OCI-LY3 (cell line): Measurements from ENCODE around the gene DDB1.

Experiments used
- H2AFZ ChIP-seq: fragments of 200-600, 300-600 bp; shearing (Covaris generic); 2 replicates; pipeline ENCODE4 v1.6.0; 2014; ENCODE audit warnings: antibody characterized with exemption, low read depth, low read length
- H3K27ac ChIP-seq: fragments of 200-600, 300-600 bp; sonication (generic); 2 replicates; pipeline ENCODE4 v1.5.1; 2014; ENCODE audit warnings: mild to moderate bottlenecking, low read length, moderate library complexity, mixed read lengths
- H3K27me3 ChIP-seq: fragments of 200-600, 300-600 bp; sonication (generic); 2 replicates; pipeline ENCODE4 v1.6.1; 2014; ENCODE audit warnings: low read depth, low read length, mixed read lengths
- H3K36me3 ChIP-seq: fragments of 200-600, 300-600 bp; sonication (generic); replicated peaks from 2 replicates; pipeline ENCODE3; 2014; ENCODE audit warnings: low read depth, low read length, mixed read lengths
- H3K4me1 ChIP-seq: fragments of 300-600, 200-600 bp; sonication (generic); 2 replicates; pipeline ENCODE4 v1.6.1; 2014; ENCODE audit warnings: low read length, mixed read lengths
- H3K4me2 ChIP-seq: fragments of 200-600, 300-600 bp; sonication (generic); 2 replicates; pipeline ENCODE4 v1.6.1; 2014; ENCODE audit warnings: low read length, mixed read lengths
- H3K4me3 ChIP-seq: fragments of 300-600, 200-600 bp; sonication (generic); 2 replicates; pipeline ENCODE4 v1.5.1; 2014; ENCODE audit warnings: antibody characterized with exemption, mild to moderate bottlenecking, low read length, moderate library complexity
- H3K79me2 ChIP-seq: fragments of 300-600, 200-600 bp; shearing (Covaris generic); 2 replicates; pipeline ENCODE4 v1.6.1; 2014; ENCODE audit warnings: mild to moderate bottlenecking, low read length, mixed read lengths
- H3K9ac ChIP-seq: fragments of 300-600, 200-600 bp; shearing (Covaris generic); 2 replicates; pipeline ENCODE4 v1.6.0; 2014; ENCODE audit warnings: mild to moderate bottlenecking, low read length, moderate library complexity
- H3K9me3 ChIP-seq: fragments of 200-600, 300-600 bp; shearing (Covaris generic); 2 replicates; pipeline ENCODE4 v1.6.1; 2014; ENCODE audit warnings: low read length, mixed read lengths; ENCODE audit not compliant: insufficient read depth
- H4K20me1 ChIP-seq: fragments of 200-600, 300-600 bp; sonication (generic); 2 replicates; pipeline ENCODE4 v1.6.1; 2016; ENCODE audit warnings: low read length, mixed read lengths; ENCODE audit not compliant: insufficient read depth
- CTCF ChIP-seq: fragments of 200-600, 300-600 bp; sonication (generic); IDR thresholded peaks from 2 replicates; pipeline ENCODE4 v1.5.1; 2014; ENCODE audit warnings: antibody characterized with exemption, low read length, low read depth
- EZH2phosphoT487 ChIP-seq: fragments of 200-600 bp; shearing (Covaris generic); IDR thresholded peaks from 2 replicates; pipeline ENCODE4 v1.6.1; 2018; ENCODE audit warnings: antibody characterized with exemption, mixed run types, low read depth

DDB1 gene

GRCh38 chr11:61375761-61376108, 42.8 kb upstream of the DDB1 start:
- Histone ChIP-seq H3K9me3 (peaks cover 6% of the 10 kb centered on the region; the same call in 1 of the 2 replicates), H3K4me3 (no peak overlapping the region), H3K27me3 (no peaks in the 10 kb centered on the region), H3K27ac (no peak overlapping the region), H4K20me1 (no peaks in the 10 kb centered on the region), H3K9ac (no peak overlapping the region), H2AFZ (no peak overlapping the region), H3K36me3 (peaks cover 39% of the 10 kb centered on the region), H3K4me1 (no peaks in the 10 kb centered on the region), H3K4me2 (no peak overlapping the region), H3K79me2 (no peaks in the 10 kb centered on the region)
- TF ChIP-seq EZH2phosphoT487 (no peak), CTCF (no peak)

- Histone ChIP-seq H3K4me2 (no peak overlapping the region), H4K20me1 (no peaks in the 10 kb centered on the region), H3K27ac (no peak overlapping the region), H3K9ac (no peak overlapping the region), H3K9me3 (peaks cover 6% of the 10 kb centered on the region; the same call in 1 of the 2 replicates), H2AFZ (no peak overlapping the region), H3K4me1 (no peaks in the 10 kb centered on the region), H3K27me3 (no peaks in the 10 kb centered on the region), H3K79me2 (no peaks in the 10 kb centered on the region), H3K4me3 (no peak overlapping the region), H3K36me3 (peaks cover 66% of the 10 kb centered on the region)
- TF ChIP-seq CTCF (no peak), EZH2phosphoT487 (no peak)
Observed at GRCh38 chr11:61372659-61373420, 39.9 kb upstream of the DDB1 start.

GRCh38 chr11:61370349-61371005, 37.6 kb upstream of the DDB1 start:
- Histone ChIP-seq H4K20me1 (no peaks in the 10 kb centered on the region), H3K27me3 (no peaks in the 10 kb centered on the region), H3K4me3 (no peak overlapping the region), H3K9me3 (peaks cover 6% of the 10 kb centered on the region; the same call in 1 of the 2 replicates), H2AFZ (no peak overlapping the region), H3K4me1 (no peaks in the 10 kb centered on the region), H3K9ac (no peak overlapping the region), H3K27ac (no peak overlapping the region), H3K79me2 (0 out of 2 replicates have a peak, but pooled peaks cover 3% of the 10 kb centered on the region), H3K4me2 (no peak overlapping the region), H3K36me3 (peaks cover 78% of the 10 kb centered on the region)
- no peak for TF ChIP-seq EZH2phosphoT487
- no peak for TF ChIP-seq CTCF
